OCI-LY3 (cell line): ENCODE data around the gene ZCCHC10.

Experiments
- CTCF ChIP-seq: fragments of 200-600, 300-600 bp; sonication (generic); IDR thresholded peaks from 2 replicates; pipeline ENCODE4 v1.5.1; 2014; ENCODE audit warnings: antibody characterized with exemption, low read length, low read depth
- EZH2phosphoT487 ChIP-seq: fragments of 200-600 bp; shearing (Covaris generic); IDR thresholded peaks from 2 replicates; pipeline ENCODE4 v1.6.1; 2018; ENCODE audit warnings: antibody characterized with exemption, mixed run types, low read depth

GRCh38 chr5:132981288-132981687 is 45.1 kb downstream of the ZCCHC10 start:
- TF ChIP-seq CTCF = no peak
- TF ChIP-seq EZH2phosphoT487 = no peak
